ENCODE data around the gene HEXIM2. TPM values are rescaled to one million over a fixed set of nuclear protein-coding genes. Genes with fewer than 3 reads are reported as not detected.
A peak's percentile ranks its signal among the peaks of the same experiment; 100 is the strongest.

The HEXIM2 gene
- total RNA-seq, 1 experiment from 2014 or later, result 12.5 TPM

GRCh38 chr17:45200701-45201100 is 39.0 kb downstream of the HEXIM2 start:
- Histone ChIP-seq H3K14ac (ENCODE audit: insufficient read depth, low read length) (no peak overlapping the region), H3K9me3 (ENCODE audit: control insufficient read depth, low read depth, low read length) (no peaks in the 10 kb centered on the region), H4K8ac (replicated peaks; ENCODE audit: insufficient read length, low read depth, low read length) (no peak overlapping the region), H3K56ac (ENCODE audit: insufficient read length, low read depth, low read length) (no peak overlapping the region), H2BK15ac (ENCODE audit: low read depth, low read length) (no peak overlapping the region), H3T11ph (ENCODE audit: low read length) (no peak overlapping the region), H2BK20ac (ENCODE audit: low read depth, low read length, poor library complexity, severe bottlenecking) (no peak overlapping the region), H4K91ac (ENCODE audit: insufficient read length, low read depth, low read length) (no peak overlapping the region), H3K18ac (ENCODE audit: insufficient read length, low read depth, low read length) (no peak overlapping the region), H2AFZ (ENCODE audit: low read length) (no peak overlapping the region), H4K20me1 (ENCODE audit: control insufficient read depth, insufficient read depth, insufficient read length) (no peaks in the 10 kb centered on the region), H3K79me1 (ENCODE audit: insufficient read depth, low read depth, low read length, poor library complexity, severe bottlenecking) (no peaks in the 10 kb centered on the region), H3K4me2 (ENCODE audit: insufficient read depth, insufficient read length, low read length) (no peak overlapping the region), H3K4ac (ENCODE audit: low read depth, low read length) (no peak overlapping the region), H3K9ac (ENCODE audit: extremely low read depth, insufficient read length, low read length) (no peak overlapping the region), H3K4me1 (ENCODE audit: insufficient read depth, low read length) (no peaks in the 10 kb centered on the region; the same call in 1 of the 2 replicates), H2BK12ac (ENCODE audit: insufficient read length, low read depth, low read length) (no peak overlapping the region), H2BK120ac (ENCODE audit: low read depth, low read length, poor library complexity, severe bottlenecking) (no peak overlapping the region), H3K79me2 (ENCODE audit: insufficient read depth, low read length) (no peaks in the 10 kb centered on the region), H2BK5ac (ENCODE audit: insufficient read length, low read length) (no peak overlapping the region), H3K23me2 (ENCODE audit: insufficient read length, low read depth, low read length, poor library complexity, severe bottlenecking) (no peaks in the 10 kb centered on the region), H3K27me3 (ENCODE audit: insufficient read depth, low read length) (no peaks in the 10 kb centered on the region), H2AK5ac (ENCODE audit: insufficient read length, low read length) (no peak overlapping the region), H4K5ac (ENCODE audit: insufficient read length, low read depth, low read length) (no peak overlapping the region), H3K27ac (ENCODE audit: insufficient read length, low read depth, low read length) (no peak overlapping the region), H3K23ac (ENCODE audit: insufficient read length, low read depth, low read length) (no peak overlapping the region)
- H3K9me3 Mint-ChIP-seq, result peaks cover 0 to under 1% of the 10 kb centered on the region in 2 experiments; a peak in 1 of 5 replicates
- no peak overlapping the region for H3K4me3 Mint-ChIP-seq
- H3K36me3 Mint-ChIP-seq (ENCODE audit: insufficient read depth in 1 of 3, low read depth in 3 of 3), result peaks cover 0 to 1% (median 0%) of the 10 kb centered on the region in 3 experiments; a peak in 3 of 7 replicates
- peaks cover 1% of the 10 kb centered on the region; the same call in 1 of the 2 replicates for H3K27me3 Mint-ChIP-seq (ENCODE audit: low read depth)
- peak; percentile 31; the same call in 1 of the 3 replicates for TF ChIP-seq CTCF (conservative IDR thresholded peaks at IDR 0.05)
- DNase-seq, result peak; percentile 55
- no CpG with 5 or more reads among the region's 9 CpGs for WGBS (ENCODE audit: extremely low coverage, insufficient read length, low lambda C conversion rate)
- H3K27ac Mint-ChIP-seq, result no peak overlapping the region
- H3K4me1 Mint-ChIP-seq, result peaks cover 12 to 15% of the 10 kb centered on the region in 2 experiments
